CD4-positive, alpha-beta T cell (primary cell): ENCODE results near the gene DAPK2. TPM values are rescaled to one million over a fixed set of nuclear protein-coding genes. Genes with fewer than 3 reads are reported as not detected.

Experiments
- ATAC-seq: fragments of 200-7000 bp; cut with Tn5 transposase; one replicate; pipeline ENCODE4 v1.10.0; 2022; ENCODE audit warnings: mild to moderate bottlenecking; ENCODE audit not compliant: poor library complexity
- CTCF ChIA-PET: fragments of 350-600 bp; sonication (Branson Sonifier 250); formaldehyde crosslinking; loops from one replicate; lab custom pipeline; 2021; ENCODE audit warnings: antibody characterized with exemption, inconsistent platforms; lab: Charles Lee
- POLR2A ChIA-PET: fragments of 350-600 bp; sonication (Branson Sonifier 250); formaldehyde crosslinking; loops from one replicate; lab custom pipeline; 2021; ENCODE audit warnings: antibody characterized with exemption, inconsistent platforms; lab: Charles Lee
- DNase-seq, 14 experiments: peaks; one replicate each; pipeline ENCODE4 v3.0.0-alpha.2; 2013 to 2020; ENCODE audit warnings: mixed read lengths in 2 of 14
- H3K27ac ChIP-seq, 2 donors: one replicate each; pipeline versions ENCODE4 v1.5.1 to v1.7.0; 2013; ENCODE audit warnings: low read length in 2 of 2, low read depth in 1 of 2, mild to moderate bottlenecking in 1 of 2
- H3K27me3 ChIP-seq, 2 experiments: 1 replicate in 1 of 2; 2 replicates in 1 of 2; pipeline versions ENCODE4 v1.6.1 to v1.7.0; 2013; ENCODE audit warnings: low read length in 2 of 2, control low read depth in 1 of 2, mild to moderate bottlenecking in 1 of 2, moderate library complexity in 1 of 2; ENCODE audit not compliant: insufficient read depth in 2 of 2, control insufficient read depth in 1 of 2
- H3K36me3 ChIP-seq: one replicate; pipeline ENCODE4 v1.6.1; 2013; ENCODE audit warnings: low read length, control low read depth; ENCODE audit not compliant: insufficient read depth
- H3K4me1 ChIP-seq: one replicate; pipeline ENCODE4 v1.6.1; 2013; ENCODE audit warnings: low read length, control low read depth; ENCODE audit not compliant: insufficient read depth
- H3K4me3 ChIP-seq: one replicate; pipeline ENCODE4 v1.5.1; 2013; ENCODE audit warnings: mild to moderate bottlenecking, low read length, moderate library complexity
- H3K9me3 ChIP-seq, 2 experiments: 1 replicate in 1 of 2; 2 replicates in 1 of 2; pipeline versions ENCODE4 v1.6.1 to v1.7.0; 2013; ENCODE audit warnings: low read length in 2 of 2, mild to moderate bottlenecking in 2 of 2, control low read depth in 1 of 2, moderate library complexity in 1 of 2; ENCODE audit not compliant: control insufficient read depth in 1 of 2, insufficient read depth in 1 of 2
- H3K27ac Mint-ChIP-seq: one replicate; pipeline ENCODE4 v1.8.0; 2020; ENCODE audit warnings: mixed read lengths
- H3K27me3 Mint-ChIP-seq: one replicate; pipeline ENCODE4 v1.8.0; 2021; ENCODE audit warnings: mixed read lengths
- H3K36me3 Mint-ChIP-seq: one replicate; pipeline ENCODE4 v1.8.0; 2021; ENCODE audit warnings: low read depth, mixed read lengths
- H3K4me1 Mint-ChIP-seq: one replicate; pipeline ENCODE4 v1.8.0; 2021; ENCODE audit warnings: low read depth, mixed read lengths
- H3K4me3 Mint-ChIP-seq: one replicate; pipeline ENCODE4 v1.8.0; 2020; ENCODE audit warnings: mild to moderate bottlenecking, mixed read lengths
- H3K9me3 Mint-ChIP-seq: one replicate; pipeline ENCODE4 v1.8.0; 2020; ENCODE audit warnings: mixed read lengths
- intact Hi-C, 2 experiments: fragments of 100-400 bp; cut with DNase I in 1 of 2; cut with micrococcal nuclease in 1 of 2; formaldehyde crosslinking; loops; one replicate each; pipeline versions ENCODE4 v1.15.1 to v1.9.0; 2023 to 2025; cut with DNase I, micrococcal nuclease
- total RNA-seq, 174 experiments: library from RNA in 2 of 174; stranded (reverse) in 2 of 174; gene quantifications; one replicate each; pipeline ENCODE4 v1.2.3 and lab custom pipeline; 2021 to 2026
- TF ChIP-seq, protein P1 (sequence below): fragments of 200-600 bp; IDR thresholded peaks from one replicate; pipeline ENCODE4 v1.8.0; 2022; ENCODE audit warnings: antibody characterized with exemption, mild to moderate bottlenecking

Gene DAPK2
- total RNA-seq, 2 experiments from 2014 or later = 1.3 to 1.6 TPM

DNA sequence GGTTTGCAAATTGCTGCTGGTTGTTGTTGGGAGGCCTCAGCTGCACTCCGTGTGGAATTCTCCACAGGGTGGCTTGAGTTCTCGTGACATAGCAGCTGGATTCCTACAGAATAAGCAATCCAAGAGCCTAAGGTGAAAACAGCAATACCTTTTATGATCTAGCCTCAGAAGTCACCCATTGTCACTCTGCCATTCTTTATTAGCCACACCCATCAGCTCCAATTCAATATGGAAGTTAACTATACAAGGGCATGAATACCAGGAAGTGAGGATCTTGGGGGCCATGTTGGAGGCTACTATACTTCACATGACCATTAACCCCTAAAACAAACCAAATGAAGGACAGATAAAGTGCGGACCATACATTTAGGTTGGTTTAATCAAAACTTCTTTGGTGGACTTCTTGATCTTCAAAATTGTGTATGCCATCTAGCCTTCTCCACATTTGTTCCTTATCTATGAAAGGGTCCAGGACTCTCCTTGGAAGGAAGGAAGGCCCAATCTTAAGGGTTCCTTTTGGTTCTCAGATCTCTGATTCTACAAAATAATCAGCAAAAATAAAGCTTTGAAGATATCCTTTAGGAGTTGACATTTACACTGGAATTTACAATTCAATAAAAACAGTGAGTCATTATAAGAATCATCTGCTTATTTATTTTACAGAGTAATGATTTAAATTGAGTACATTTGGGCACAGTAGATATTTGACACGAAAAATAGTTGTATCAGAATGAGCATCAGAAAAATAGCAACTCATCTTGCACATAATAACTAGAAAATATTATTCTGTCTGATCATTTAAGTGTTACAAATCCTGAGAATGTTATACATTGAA, 25.9 kb upstream of the DAPK2 start:
- H3K4me1 Mint-ChIP-seq = peaks cover 6% of the 10 kb centered on the region
- Histone ChIP-seq H3K36me3 (peaks cover 20% of the 10 kb centered on the region), H3K4me3 (no peak overlapping the region), H3K27ac (no peak overlapping the region), H3K27me3 (no peaks in the 10 kb centered on the region), H3K9me3 (no peaks in the 10 kb centered on the region), H3K4me1 (peaks cover 7% of the 10 kb centered on the region)
- ChIA-PET CTCF (interaction anchor here (0.6 to 4.1 kb wide), 3 partner anchors 252 to 320 kb away, joined by 3 to 16 read pairs (median 3); no protein-coding TSS in a partner anchor), POLR2A (no interaction called here)
- H3K4me3 Mint-ChIP-seq = no peak overlapping the region
- H3K27ac Mint-ChIP-seq = no peak overlapping the region
- peaks cover 34% of the 10 kb centered on the region for H3K36me3 Mint-ChIP-seq
- TF ChIP-seq, protein P1, sequence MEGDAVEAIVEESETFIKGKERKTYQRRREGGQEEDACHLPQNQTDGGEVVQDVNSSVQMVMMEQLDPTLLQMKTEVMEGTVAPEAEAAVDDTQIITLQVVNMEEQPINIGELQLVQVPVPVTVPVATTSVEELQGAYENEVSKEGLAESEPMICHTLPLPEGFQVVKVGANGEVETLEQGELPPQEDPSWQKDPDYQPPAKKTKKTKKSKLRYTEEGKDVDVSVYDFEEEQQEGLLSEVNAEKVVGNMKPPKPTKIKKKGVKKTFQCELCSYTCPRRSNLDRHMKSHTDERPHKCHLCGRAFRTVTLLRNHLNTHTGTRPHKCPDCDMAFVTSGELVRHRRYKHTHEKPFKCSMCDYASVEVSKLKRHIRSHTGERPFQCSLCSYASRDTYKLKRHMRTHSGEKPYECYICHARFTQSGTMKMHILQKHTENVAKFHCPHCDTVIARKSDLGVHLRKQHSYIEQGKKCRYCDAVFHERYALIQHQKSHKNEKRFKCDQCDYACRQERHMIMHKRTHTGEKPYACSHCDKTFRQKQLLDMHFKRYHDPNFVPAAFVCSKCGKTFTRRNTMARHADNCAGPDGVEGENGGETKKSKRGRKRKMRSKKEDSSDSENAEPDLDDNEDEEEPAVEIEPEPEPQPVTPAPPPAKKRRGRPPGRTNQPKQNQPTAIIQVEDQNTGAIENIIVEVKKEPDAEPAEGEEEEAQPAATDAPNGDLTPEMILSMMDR = no peak
- no peaks in the 10 kb centered on the region for H3K27me3 Mint-ChIP-seq
- ATAC-seq = no peak
- intact Hi-C loops = no loop called here
- H3K9me3 Mint-ChIP-seq = no peaks in the 10 kb centered on the region
- DNase-seq = no peak

DNA sequence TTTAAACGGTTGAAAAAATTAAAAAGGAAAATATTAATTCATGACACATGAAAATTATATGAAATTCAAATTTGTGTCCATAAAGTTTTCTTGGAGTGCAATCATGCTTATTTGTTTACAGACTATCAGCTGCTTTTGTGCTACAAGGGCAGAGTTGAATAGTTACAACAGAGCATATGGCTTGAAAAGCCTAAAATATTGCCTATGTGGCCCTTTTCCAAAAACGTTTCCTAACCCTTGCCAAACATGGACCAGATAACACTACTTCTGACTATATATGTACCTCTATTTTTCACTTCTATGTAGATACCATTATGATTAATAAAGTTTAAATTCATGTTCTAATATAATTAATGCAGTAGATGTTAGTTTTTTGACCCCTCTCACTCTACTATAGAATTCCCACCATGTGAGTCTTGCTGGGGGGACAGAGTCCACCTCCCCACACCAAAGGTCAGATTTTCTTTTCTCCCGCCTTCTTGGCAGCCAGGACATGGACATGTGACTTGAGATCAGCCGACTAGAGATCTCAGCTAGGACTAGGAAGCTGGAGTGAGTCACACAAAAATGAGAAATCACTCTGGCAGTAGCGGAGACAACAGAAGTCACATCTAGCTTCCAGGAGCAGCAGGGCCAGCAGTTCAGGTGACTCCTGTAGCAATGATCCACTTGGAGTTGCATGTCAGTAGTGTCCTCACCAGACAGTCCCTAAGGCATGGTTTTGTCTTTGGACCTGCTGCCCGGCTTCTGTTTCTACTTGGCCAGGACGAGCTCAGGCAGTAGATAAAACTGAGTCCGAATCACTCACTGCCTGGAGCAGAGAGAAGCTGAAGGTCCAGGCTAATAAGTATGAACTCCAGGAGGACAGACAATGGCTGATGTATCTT, 24.9 kb upstream of the DAPK2 start:
- no peak for ATAC-seq
- H3K36me3 Mint-ChIP-seq = peaks cover 32% of the 10 kb centered on the region
- Histone ChIP-seq H3K27ac (no peak overlapping the region), H3K9me3 (no peaks in the 10 kb centered on the region), H3K4me3 (no peak overlapping the region), H3K27me3 (no peaks in the 10 kb centered on the region), H3K4me1 (peaks cover 7% of the 10 kb centered on the region), H3K36me3 (peaks cover 20% of the 10 kb centered on the region)
- ChIA-PET POLR2A (no interaction called here), CTCF (interaction anchor here (1.0 to 4.1 kb wide), 3 partner anchors 25 to 319 kb away, joined by 3 to 16 read pairs (median 3); partner anchors contain the start of gene DAPK2)
- H3K4me3 Mint-ChIP-seq = no peak overlapping the region
- intact Hi-C loops = no loop called here
- peaks cover 3% of the 10 kb centered on the region for H3K4me1 Mint-ChIP-seq
- H3K9me3 Mint-ChIP-seq = no peaks in the 10 kb centered on the region
- H3K27ac Mint-ChIP-seq = no peak overlapping the region
- no peaks in the 10 kb centered on the region for H3K27me3 Mint-ChIP-seq
- DNase-seq = peak in 2 of 14 experiments; percentile 32 to 44
- TF ChIP-seq, protein P1 = no peak

DNA sequence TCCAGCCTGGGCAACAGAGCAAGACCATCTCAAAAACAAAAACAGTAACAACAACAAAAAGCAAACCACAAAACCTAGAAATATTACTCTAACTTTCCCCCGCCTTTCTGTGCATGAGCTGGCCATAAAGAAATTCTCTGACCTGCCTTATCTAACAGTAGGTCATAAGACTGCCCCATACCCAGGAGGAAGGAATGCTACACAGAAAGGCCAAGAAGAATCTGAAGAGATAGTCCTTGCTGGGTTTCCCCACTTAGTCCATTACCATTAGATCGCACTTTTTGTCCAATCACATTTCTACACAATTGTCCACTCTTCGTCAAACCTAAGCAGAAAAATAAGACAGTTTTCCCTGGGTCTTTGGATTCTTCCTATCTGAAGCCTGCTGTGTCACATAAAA, 23.8 kb upstream of the DAPK2 start:
- POLR2A ChIA-PET = no interaction called here

More for the DNA sequence above, 23.8 kb upstream of the DAPK2 start:
- H3K27me3 Mint-ChIP-seq = no peaks in the 10 kb centered on the region
- H3K9me3 Mint-ChIP-seq = no peaks in the 10 kb centered on the region
- Histone ChIP-seq H3K27me3 (no peaks in the 10 kb centered on the region), H3K4me3 (no peak overlapping the region), H3K27ac (no peak overlapping the region), H3K36me3 (peaks cover 16% of the 10 kb centered on the region), H3K9me3 (no peaks in the 10 kb centered on the region), H3K4me1 (peaks cover 7% of the 10 kb centered on the region)
- peaks cover 26% of the 10 kb centered on the region for H3K36me3 Mint-ChIP-seq
- CTCF ChIA-PET = interaction anchor here (1.3 kb wide), 1 partner anchor 24 kb away, joined by 3 read pairs; the partner anchor contains the start of gene DAPK2
- DNase-seq (no peak), ATAC-seq (no peak)
- no peak overlapping the region for H3K27ac Mint-ChIP-seq
- TF ChIP-seq, protein P1 = no peak
- no peak overlapping the region for H3K4me3 Mint-ChIP-seq
- intact Hi-C loops = no loop called here
- no peaks in the 10 kb centered on the region for H3K4me1 Mint-ChIP-seq
